Measurements from ENCODE around the gene SLC4A3.

The SLC4A3 gene

DNA sequence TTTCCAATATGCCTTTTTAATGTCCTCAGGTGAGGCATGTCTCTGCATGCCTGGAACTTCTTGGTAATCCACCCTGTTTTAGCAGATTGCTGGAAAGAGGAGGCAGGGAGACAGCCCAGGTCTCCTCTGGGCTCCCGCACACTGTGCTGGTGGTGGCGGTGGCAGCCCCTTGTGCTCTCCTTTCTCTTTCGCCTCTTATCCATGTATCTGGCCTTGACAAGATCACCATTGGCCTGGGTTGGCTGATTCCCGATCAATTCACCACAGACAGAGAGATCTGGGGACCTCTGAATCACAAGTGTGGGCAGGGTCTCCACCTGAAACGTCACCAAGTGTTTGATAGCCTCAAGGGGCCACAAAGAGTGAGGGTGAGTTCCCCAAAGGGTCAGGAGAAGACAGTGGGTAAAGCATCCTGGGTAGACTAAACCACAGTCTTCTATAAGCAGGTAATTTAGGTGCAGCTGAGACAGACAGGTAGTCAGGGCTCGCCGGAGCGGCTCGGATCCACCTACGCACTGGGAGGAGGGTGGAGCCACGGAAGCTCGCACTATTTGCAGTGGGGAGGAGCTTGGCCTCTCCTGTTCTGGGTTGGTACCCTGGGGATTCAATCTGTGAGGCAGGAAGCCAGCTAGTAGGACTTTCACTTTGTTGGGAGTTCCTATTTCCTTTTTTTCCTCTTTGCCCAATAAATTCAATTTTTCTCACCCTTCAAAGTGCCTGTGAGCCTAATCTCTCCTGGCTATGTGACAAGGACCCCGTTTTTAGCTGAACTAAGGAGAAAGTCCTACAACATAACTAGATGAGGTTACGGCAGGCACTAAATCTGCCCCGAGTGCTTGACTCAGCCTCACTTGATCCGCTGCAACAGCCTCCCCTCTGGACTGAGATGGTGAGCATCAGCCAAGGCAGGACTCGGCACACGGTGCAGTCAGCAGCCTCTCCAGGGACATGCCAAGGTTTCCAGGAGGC is 57.6 kb downstream of the SLC4A3 start:
- DNase-seq, result no peak

DNA sequence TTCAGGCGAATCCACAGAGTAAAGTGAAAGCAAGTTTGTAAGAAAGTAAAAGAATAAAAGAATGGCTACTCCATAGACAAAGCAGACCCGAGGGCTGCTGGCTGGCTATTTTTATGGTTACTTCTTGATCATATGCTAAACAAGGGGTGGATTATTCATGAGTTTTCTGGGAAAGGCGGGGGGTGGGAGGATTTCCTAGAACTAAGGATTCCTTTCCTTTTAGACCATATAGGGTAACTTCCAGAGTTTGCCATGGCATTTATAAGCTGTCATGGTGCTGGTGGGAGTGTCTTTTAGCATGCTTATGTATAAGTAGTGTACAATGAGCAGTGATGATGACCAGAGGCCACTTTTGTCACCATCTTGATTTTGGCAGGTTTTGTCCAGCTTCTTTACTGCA is 59.8 kb downstream of the SLC4A3 start:
- no peak for DNase-seq

DNA sequence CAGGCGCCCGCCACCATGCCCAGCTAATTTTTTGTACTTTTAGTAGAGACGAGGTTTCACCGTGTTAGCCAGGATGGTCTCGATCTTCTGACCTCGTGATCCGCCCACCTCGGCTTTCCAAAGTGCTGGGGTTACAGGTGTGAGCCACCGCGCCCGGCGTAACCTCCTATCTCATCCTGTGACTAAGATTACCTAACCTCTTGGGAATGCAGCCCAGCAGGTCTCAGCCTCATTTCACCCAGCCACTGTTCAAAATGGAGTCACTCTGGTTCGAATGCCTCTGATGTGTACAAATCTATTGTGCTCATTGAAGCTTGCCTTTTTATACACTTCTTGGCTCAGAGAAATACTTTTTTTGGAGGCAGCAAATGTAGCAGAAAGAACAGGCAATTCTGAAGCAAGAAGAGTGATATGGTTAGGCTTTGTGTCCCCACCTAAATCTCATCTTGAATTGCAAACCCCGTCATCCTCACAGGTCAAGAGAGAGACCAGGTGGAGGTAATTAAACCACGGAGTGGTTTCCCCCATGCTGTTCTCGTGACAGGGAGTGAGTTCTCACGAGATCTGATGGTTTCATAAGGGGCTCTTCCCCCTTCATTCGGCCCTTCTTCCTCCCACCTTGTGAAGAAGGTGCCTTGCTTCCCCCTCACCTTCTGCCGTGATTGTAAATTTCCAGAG is 60.6 kb downstream of the SLC4A3 start:
- no peak for DNase-seq

DNA sequence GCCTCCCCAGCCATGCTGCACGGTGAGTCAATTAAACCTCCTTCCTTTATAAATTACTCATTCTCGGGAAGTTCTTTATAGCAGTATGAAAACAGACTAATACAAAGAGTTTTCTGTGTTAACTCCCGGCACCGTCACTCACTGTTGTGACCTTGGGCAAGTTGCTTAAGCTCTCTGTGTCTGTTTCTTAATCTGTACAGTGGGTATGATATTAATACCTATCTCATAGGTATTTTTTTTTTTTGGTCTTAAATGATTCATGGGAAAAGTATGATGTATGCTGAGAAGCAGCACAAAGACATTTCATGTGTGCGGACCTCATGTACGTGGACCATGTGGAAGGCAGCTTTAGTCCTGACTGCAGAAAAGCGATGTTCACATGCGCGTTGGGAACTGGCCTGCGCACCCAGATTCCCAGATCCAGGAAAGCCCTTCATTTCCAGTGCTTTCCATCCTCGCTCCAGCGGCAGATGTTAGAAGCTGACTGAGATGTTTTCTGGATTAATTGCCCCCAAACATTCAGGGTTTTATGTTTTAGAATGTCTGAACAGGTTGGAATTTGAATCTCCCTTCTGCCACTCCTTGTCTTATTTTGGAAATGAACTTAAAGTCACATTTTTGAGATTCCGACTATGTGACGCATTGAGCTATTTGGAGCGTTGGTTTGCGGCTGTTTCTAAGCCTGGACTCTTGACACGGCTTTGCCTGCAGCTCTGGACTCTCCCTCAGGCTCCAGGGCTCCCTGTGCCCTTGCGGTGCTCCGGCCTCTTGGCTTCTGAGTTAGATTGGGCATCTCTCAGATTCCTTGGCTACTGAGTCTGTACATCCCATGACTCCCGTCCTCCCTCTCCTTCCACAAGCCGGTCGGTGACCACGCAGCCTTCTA is 61.4 kb downstream of the SLC4A3 start:
- no peak for DNase-seq

DNA sequence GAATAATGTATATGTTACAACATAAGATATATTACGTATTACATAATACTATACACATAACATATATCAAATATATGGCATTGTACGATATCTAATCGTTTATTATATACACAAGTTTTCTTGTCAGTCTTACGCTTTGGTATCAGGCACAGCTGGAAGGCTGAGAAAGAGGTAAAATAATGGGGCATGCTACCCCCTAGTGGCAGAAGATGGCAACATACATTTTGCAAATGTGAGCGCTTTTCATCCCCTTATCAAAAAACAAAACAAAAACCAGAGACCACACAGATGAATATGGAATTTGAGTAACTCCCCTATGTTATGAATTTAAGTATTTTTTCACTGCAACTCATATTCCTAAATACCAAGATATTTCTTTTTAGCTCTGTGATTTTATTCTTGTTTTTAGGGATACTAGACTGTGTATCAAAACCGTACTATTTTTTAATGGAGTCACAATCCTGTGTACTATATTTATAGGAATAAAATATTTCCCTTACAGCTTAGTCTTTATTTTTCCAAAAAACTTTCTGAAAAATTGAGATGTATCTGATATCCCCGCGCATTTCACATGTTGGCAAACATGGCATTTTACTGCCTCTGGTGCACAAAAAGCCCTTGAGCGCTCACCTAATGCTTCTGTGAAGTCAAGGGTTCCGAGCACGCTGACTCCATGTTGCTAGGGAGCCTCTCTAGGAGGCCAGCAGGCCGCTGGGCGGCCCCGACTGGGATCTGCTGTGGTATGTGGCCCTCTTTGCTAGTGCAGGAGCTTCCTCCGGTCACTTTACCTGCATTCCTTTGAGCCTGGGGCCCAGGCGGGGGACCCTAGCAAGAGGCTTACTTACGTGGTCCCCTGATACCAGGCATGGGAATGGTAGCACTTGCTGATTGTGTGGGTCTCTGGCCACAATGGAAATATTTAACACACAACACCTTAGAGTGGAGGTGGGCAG is 62.5 kb downstream of the SLC4A3 start:
- DNase-seq, result no peak

DNA sequence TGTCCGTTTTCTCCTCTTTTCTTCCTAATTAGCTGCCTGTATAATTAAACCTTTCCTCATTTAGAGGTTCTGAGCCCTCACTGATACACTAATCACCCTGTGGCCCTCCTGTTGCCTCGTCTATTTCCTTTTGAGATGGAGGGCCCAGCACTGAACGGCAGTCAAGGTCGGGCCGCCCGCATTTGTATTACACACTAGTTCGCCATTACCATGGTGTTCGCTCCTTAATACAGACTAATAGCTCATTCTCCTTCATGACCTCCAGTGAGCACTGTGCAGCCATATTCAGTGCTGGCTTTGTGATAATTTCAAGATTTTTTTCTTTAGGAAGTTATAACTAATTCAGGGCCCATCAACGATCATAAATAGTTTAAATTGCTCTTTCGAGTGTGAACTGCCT is 64.1 kb downstream of the SLC4A3 start:
- DNase-seq, result no peak
